K562 (cell line): Measurements from ENCODE around the gene SLC7A6. TPM values are rescaled to one million over a fixed set of nuclear protein-coding genes. Genes with fewer than 3 reads are reported as not detected.

Experiments used
- ATAC-seq: fragments of 200-7000 bp; cut with Tn5 transposase; 3 replicates; pipeline ENCODE4 v1.9.1; 2020; ENCODE audit warnings: moderate library complexity
- BruUV-seq: library from RNA; stranded (reverse); fragments of 400-500 nt; replicated peaks from 2 replicates; lab custom pipeline; 2021; lab: Mats Ljungman, UMichigan
- CTCF ChIA-PET: fragments of 300-600 bp; formaldehyde crosslinking; extraction: SDS; loops from one replicate; lab custom pipeline; 2021; ENCODE audit warnings: low intra/inter-chr PET ratio; lab: Yijun Ruan, JAX
- POLR2A ChIA-PET: fragments of 300-600, 350-650 bp; sonication (Branson Sonifier 250); formaldehyde crosslinking; extraction: SDS; loops from one replicate; lab custom pipeline; 2021; ENCODE audit warnings: antibody characterized with exemption, inconsistent platforms; lab: Yijun Ruan, JAX
- DNase-seq, 4 experiments: peaks; one replicate each; pipeline versions ENCODE4 v3.0.0 to v3.0.0-alpha.2; 2011 to 2018; ENCODE audit warnings: low spot score in 3 of 4, mixed read lengths in 3 of 4; ENCODE audit errors: extremely low read depth in 1 of 4
- FAIRE-seq: peaks from 2 replicates; lab custom pipeline; 2011; peaks lifted over from hg19 to GRCh38; lab: Jason Lieb, UNC
- H2AFZ ChIP-seq: 2 replicates; pipeline ENCODE4 v1.6.0; 2011; ENCODE audit warnings: low read depth, low read length, control low read depth, inconsistent platforms
- H3K27ac ChIP-seq: fragments of 200-600 bp; 3 replicates; pipeline ENCODE4 v1.8.0; 2011; ENCODE audit warnings: low read depth, mild to moderate bottlenecking, control low read depth, inconsistent platforms, low read length, moderate library complexity, mixed read lengths; ENCODE audit errors: extremely low read depth
- H3K27me3 ChIP-seq, 2 experiments: fragments of 300-600 bp in 1 of 2; 2 replicates in 1 of 2; 3 replicates in 1 of 2; pipeline versions ENCODE4 v1.6.0 to v1.8.0; 2011; ENCODE audit warnings: inconsistent platforms in 2 of 2, low read length in 2 of 2, mild to moderate bottlenecking in 1 of 2, mixed read lengths in 1 of 2, moderate library complexity in 1 of 2; ENCODE audit not compliant: control insufficient read depth in 2 of 2, insufficient read depth in 2 of 2
- H3K36me3 ChIP-seq: fragments of 300-600 bp; 3 replicates; pipeline ENCODE4 v1.8.0; 2011; ENCODE audit warnings: mild to moderate bottlenecking, low read length, inconsistent platforms; ENCODE audit not compliant: control insufficient read depth, insufficient read depth
- H3K4me1 ChIP-seq, 2 experiments: fragments of 200-600 bp in 1 of 2; replicated peaks in 1 of 2; 2 replicates in 1 of 2; 3 replicates in 1 of 2; pipeline versions ENCODE4 v1.5.1 to v1.8.0; 2011; ENCODE audit warnings: inconsistent platforms in 2 of 2, low read length in 2 of 2, mild to moderate bottlenecking in 1 of 2, mixed read lengths in 1 of 2, moderate library complexity in 1 of 2; ENCODE audit not compliant: control insufficient read depth in 2 of 2, insufficient read depth in 2 of 2
- H3K4me2 ChIP-seq: 2 replicates; pipeline ENCODE4 v1.6.1; 2011; ENCODE audit warnings: low read length, control low read depth, inconsistent platforms, mixed read lengths; ENCODE audit not compliant: insufficient read depth
- H3K4me3 ChIP-seq: fragments of 200-600 bp; sonication (generic), shearing (Covaris generic); 2 replicates; pipeline ENCODE4 v1.5.1; 2016; ENCODE audit warnings: control low read depth, inconsistent platforms
- H3K79me2 ChIP-seq: fragments of 200-600 bp; 3 replicates; pipeline ENCODE4 v1.8.0; 2011; ENCODE audit warnings: low read length, inconsistent platforms; ENCODE audit not compliant: control insufficient read depth, insufficient read depth
- H3K9ac ChIP-seq, 2 experiments: 2 replicates each; pipeline versions ENCODE4 v1.6.0 to v1.6.1; 2011; ENCODE audit warnings: low read depth in 2 of 2, low read length in 2 of 2, control low read depth in 1 of 2, inconsistent platforms in 1 of 2, mild to moderate bottlenecking in 1 of 2, mixed read lengths in 1 of 2; ENCODE audit not compliant: insufficient read depth in 1 of 2
- H3K9me1 ChIP-seq: one replicate; pipeline ENCODE4 v1.6.0; 2011; ENCODE audit warnings: inconsistent platforms, mild to moderate bottlenecking, low read length, moderate library complexity; ENCODE audit not compliant: control insufficient read depth, insufficient read depth
- H3K9me3 ChIP-seq: replicated peaks from 2 replicates; pipeline ENCODE4 v1.5.1; 2011; ENCODE audit warnings: low read depth, low read length, inconsistent platforms; ENCODE audit not compliant: control insufficient read depth, insufficient read depth
- H4K20me1 ChIP-seq: replicated peaks from 2 replicates; pipeline ENCODE4 v1.6.1; 2011; ENCODE audit warnings: low read length, inconsistent platforms, mixed read lengths; ENCODE audit not compliant: control insufficient read depth, insufficient read depth
- CAMTA2 ChIP-seq: fragments of 250-450 bp; sonication (Bioruptor Pico); conservative IDR thresholded peaks from 2 replicates; pipeline ENCODE4 v1.5.1; 2022
- CBX8 ChIP-seq: fragments of 200-600 bp; sonication (generic); IDR thresholded peaks from 2 replicates; pipeline ENCODE4 v1.6.1; 2012; ENCODE audit warnings: borderline replicate concordance, mixed run types, low read depth, mild to moderate bottlenecking, moderate library complexity, mixed read lengths, low read length, control low read depth, inconsistent platforms; ENCODE audit not compliant: poor library complexity, severe bottlenecking; ENCODE audit errors: extremely low read depth
- EP400 ChIP-seq: fragments of 450-650 bp; IDR thresholded peaks from 2 replicates; pipeline ENCODE4 v1.6.1; 2017; ENCODE audit warnings: antibody characterized with exemption, mild to moderate bottlenecking, moderate library complexity
- GTF2A2 ChIP-seq: IDR thresholded peaks from 2 replicates; pipeline ENCODE4 v1.6.1; 2016; ENCODE audit warnings: mild to moderate bottlenecking, missing genetic modification characterization, missing compliant biosample characterization
- ILF3 ChIP-seq: fragments of 450-650 bp; IDR thresholded peaks from 2 replicates; pipeline ENCODE4 v1.6.1; 2018; ENCODE audit warnings: antibody characterized with exemption, mild to moderate bottlenecking, moderate library complexity, borderline replicate concordance
- MED1 ChIP-seq: sonication (generic); formaldehyde crosslinking; IDR thresholded peaks from 2 replicates; pipeline ENCODE4 v1.8.1; 2023; ENCODE audit warnings: missing genetic modification reagents, borderline replicate concordance
- POLR2AphosphoS5 ChIP-seq: IDR thresholded peaks from 2 replicates; pipeline ENCODE4 v1.6.1; 2011; ENCODE audit warnings: mild to moderate bottlenecking, low read depth, low read length, moderate library complexity; ENCODE audit not compliant: control insufficient read depth, insufficient read depth
- PYGO2 ChIP-seq: fragments of 450-650 bp; IDR thresholded peaks from 2 replicates; pipeline ENCODE4 v1.6.1; 2016; ENCODE audit warnings: mild to moderate bottlenecking, missing genetic modification characterization, moderate library complexity, missing compliant biosample characterization
- ZKSCAN3 ChIP-seq: fragments of 250-450 bp; sonication (Bioruptor Pico); IDR thresholded peaks from 2 replicates; pipeline ENCODE4 v1.4.0; 2020
- ZNF134 ChIP-seq: fragments of 250-450 bp; sonication (Bioruptor Pico); conservative IDR thresholded peaks from 2 replicates; pipeline ENCODE4 v1.4.0; 2020
- WGBS: fragments of 100-300 bp; shearing (Covaris generic); methylation state at CpG from one replicate; pipeline ENCODE4 v1.1.6; 2016; ENCODE audit warnings: low coverage, mixed read lengths; ENCODE audit not compliant: insufficient coverage; ENCODE audit errors: missing lambda C conversion rate; 5-methylcytosine and 5-hydroxymethylcytosine counted together
- in situ Hi-C: fragments of 300-500 bp; cut with MboI; formaldehyde crosslinking; loops from 4 replicates; pipeline ENCODE4 v1.15.0; 2018; ENCODE audit warnings: inconsistent platforms, mixed read lengths
- intact Hi-C: fragments of 100-400 bp; cut with micrococcal nuclease; formaldehyde crosslinking; loops from 2 replicates; pipeline ENCODE4 v1.14.2; 2022
- polyA plus RNA-seq, 8 experiments: library from polyadenylated mRNA; depleted of rRNA in 4 of 8; stranded (reverse) in 5 of 8; unstranded in 3 of 8; fragments of >200 nt; fragmentation: Nextera tagmentation in 2 of 8; fragmentation: Illumina TruSeq in 1 of 8; extraction: Ambion mirVana in 2 of 8; extraction: Trizol in 1 of 8; gene quantifications; 2 replicates each; pipeline versions ENCODE4 v1.2.1 to v1.2.3, GENCODE V29; 2011 to 2014; ENCODE audit warnings: inconsistent platforms in 1 of 8, missing spikeins in 1 of 8
- total RNA-seq, 7 experiments: library from RNA; depleted of rRNA in 6 of 7; stranded (reverse); fragments of >200 nt in 6 of 7; fragmentation: Illumina TruSeq in 2 of 7; extraction: Trizol in 2 of 7; gene quantifications; 2 replicates each; pipeline versions ENCODE4 v1.2.1 to v1.2.3, GENCODE V29; 2011 to 2021; ENCODE audit warnings: low replicate concordance in 1 of 7

SLC7A6 gene
- total and polyA plus RNA-seq, 9 of the 15 experiments (the other 6 are each of a cell fraction or from before 2014, with no cell fraction given): 12.6 to 60.1 (median 29.8) TPM

DNA sequence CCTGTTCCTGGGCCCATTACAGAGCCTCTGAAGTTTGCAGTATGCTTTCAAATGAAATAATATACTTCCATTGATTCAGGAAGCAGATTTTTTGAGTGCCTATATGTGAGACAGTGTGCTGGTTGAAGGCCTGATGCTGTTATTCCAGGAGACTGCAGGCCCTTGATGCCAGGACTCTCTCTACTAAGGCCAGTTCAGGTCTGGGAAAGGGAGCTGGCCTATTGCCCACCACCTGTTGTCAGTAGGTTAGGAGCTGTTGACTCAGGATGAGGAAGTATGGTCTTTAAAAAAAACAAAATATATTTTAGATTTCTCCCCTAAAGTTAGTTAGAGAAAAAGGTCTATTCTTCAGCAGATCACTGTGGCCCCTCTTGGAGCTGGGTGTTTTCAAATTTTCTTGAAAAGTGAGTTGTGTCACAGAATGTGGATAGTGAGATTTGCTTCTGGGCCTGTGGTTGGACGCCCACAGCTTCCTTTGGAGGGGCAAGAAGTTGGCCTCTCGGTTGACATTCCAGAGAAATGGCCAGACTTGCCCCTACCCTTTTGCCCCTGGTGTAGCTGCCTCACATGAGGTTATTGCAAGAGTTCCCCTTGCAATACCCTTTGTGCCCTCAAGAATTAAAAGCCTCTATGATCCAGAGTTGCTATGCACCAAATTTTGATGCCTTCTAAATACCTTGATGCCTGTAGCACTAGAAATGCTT is 36.3 kb upstream of the SLC7A6 start:
- CTCF ChIA-PET: interaction anchor here (1.3 to 2.6 kb wide), 2 partner anchors 156 to 235 kb away, joined by 3 to 18 read pairs; no protein-coding TSS in a partner anchor
- 89% methylated on average over 2 of the region's 2 CpGs for WGBS
- Histone ChIP-seq H4K20me1 (no peaks in the 10 kb centered on the region; the same call in 1 of the 2 replicates), H3K79me2 (no peaks in the 10 kb centered on the region; the same call in 2 of the 3 replicates), H3K4me2 (no peak overlapping the region), H2AFZ (no peak overlapping the region), H3K27me3 (no peaks in the 10 kb centered on the region), H3K4me1 (peaks cover 0 to 12% of the 10 kb centered on the region in 2 experiments; a peak in 1 of 5 replicates), H3K36me3 (peaks cover 71% of the 10 kb centered on the region; the same call in 2 of the 3 replicates), H3K9me3 (no peaks in the 10 kb centered on the region), H3K4me3 (no peak overlapping the region), H3K9me1 (no peaks in the 10 kb centered on the region), H3K9ac (no peak overlapping the region; a peak in 1 of 4 replicates), H3K27ac (no peak overlapping the region)
- TF ChIP-seq EP400 (no peak), ZKSCAN3 (CRISPR knock-in tag) (no peak), PYGO2 (tag) (no peak), GTF2A2 (tag) (no peak), CBX8 (no peak), CAMTA2 (CRISPR knock-in tag) (no peak), MED1 (CRISPR knock-in tag) (no peak), ILF3 (no peak), ZNF134 (CRISPR knock-in tag) (no peak), POLR2AphosphoS5 (no peak)
- ATAC-seq (no peak), FAIRE-seq (no peak), DNase-seq (peak in 1 of 4 experiments; percentile 11)
- in situ Hi-C loops: loop anchor here (10.0 kb wide), 1 partner anchor 153 kb away; no protein-coding TSS in a partner anchor
- no TSS peak for BruUV-seq
- intact Hi-C loops: loop anchor here (2.0 kb wide), 1 partner anchor 133 kb away; no protein-coding TSS in a partner anchor
- POLR2A ChIA-PET: interaction anchor here (0.6 to 1.8 kb wide), 4 partner anchors 9 to 285 kb away, joined by 3 to 8 read pairs (median 4); no protein-coding TSS in a partner anchor
